ENCODE measurements around the gene OR2A12.
A peak's percentile ranks its signal among the peaks of the same experiment; 100 is the strongest.
"Not testable (repeated sequence)": the region's sequence is repeated elsewhere in the genome, so short reads cannot be mapped to it uniquely, and the experiment has no call there.

Gene OR2A12, protein sequence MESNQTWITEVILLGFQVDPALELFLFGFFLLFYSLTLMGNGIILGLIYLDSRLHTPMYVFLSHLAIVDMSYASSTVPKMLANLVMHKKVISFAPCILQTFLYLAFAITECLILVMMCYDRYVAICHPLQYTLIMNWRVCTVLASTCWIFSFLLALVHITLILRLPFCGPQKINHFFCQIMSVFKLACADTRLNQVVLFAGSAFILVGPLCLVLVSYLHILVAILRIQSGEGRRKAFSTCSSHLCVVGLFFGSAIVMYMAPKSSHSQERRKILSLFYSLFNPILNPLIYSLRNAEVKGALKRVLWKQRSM

DNA sequence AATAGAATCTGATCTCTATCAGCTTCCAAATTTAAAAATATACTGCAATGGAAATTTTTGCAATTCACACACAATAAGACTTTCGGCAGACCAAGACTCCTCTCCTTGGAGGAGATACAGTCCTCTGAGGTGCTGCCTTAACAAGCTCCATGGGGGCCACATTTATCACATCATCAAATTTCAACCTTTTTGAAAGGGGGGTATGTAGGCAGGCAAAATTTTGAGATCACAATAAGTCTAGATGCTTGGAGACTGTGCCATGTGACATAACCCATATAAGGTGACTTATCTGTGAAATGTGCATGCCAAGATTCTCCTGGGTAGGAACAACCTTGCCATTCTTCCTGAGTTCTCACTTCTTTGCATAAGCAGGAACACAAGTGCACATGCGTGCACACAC lies at the start of gene OR2A12:
Gene OR2A12, plus strand, starts transcription at position 301 of the 400 bp plus-strand sequence. CDS start 8,830 bp downstream, outside the sequence.
- DNase-seq (ENCODE audit: low read depth), result no peak

DNA sequence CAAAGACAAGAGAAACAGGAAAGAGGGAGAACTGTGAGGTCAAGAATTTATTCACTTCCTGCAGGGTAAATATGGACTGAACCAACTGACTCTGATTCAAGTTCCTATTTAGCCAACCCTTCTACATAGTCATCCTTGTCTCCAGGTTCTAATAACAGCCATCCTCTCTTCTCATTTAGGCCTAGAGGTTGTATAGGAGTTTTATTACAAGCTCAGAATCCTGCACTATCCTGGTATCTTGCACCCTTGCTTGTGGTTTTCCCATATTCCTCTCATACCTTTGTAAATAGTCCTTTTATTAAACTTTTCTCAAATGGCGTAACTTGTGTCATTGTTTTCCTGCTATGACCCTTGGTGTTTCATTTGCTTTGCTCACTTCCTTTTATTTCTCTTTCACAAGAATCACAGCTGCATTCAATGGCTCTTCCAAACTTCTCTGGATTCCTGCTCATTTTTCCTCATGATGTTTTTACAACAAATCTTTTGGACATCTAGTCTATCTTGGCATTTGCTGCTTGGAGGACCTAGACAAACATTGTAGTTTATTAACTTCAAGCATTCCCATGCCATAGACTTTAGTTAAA lies 49.7 kb upstream of the OR2A12 start:
- no peak for DNase-seq (ENCODE audit: low read depth)

DNA sequence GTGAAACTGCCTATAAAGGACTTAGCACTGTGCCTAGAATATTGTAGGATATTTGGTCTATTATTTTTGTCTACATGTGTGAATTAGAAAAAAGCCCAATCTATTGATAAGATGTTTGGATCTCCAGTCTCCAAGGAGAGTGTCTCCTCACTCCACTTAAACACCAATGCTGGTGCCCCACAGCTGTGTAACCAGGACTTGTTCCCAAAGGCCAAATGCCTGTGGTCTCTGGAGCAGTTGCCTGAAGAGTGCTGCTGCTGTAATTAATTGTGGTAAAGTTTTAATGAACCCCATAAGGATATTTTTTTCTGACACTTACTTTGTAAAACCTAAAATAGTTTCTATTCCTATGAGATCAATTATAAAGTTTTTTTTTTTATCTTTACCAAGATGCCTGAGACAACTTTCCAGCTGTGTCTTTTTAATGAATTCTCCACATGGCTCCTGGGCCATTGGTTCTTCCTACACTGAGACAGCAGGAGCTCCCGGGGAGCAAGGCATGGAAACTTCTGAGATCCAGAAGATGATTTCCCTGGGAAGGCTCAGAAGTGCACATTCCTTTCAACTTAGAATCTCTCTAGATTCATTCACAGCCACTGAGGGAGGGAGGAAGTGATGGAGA lies 48.6 kb upstream of the OR2A12 start:
- DNase-seq (ENCODE audit: low read depth), result peak; percentile 30

DNA sequence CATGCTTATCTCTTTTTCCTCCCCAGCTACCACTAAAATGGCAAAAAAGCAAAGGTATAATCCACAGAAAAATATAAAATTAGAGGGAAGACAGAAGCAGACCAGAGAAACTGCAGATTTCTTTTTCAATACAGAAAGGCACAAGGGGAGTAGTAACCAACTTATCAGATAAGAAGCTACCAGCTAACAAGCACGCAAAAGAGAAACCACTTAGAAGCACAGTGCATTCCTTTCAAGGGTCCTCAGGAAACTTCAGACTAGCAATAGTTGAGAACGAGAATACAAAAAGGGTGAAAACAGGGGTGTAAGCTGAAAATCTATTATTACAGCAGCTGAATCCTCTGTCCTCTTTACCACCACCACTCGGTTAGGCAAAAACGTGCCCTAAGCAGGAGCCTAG lies 47.2 kb upstream of the OR2A12 start:
- peak; percentile 58 for DNase-seq (ENCODE audit: low read depth)

DNA sequence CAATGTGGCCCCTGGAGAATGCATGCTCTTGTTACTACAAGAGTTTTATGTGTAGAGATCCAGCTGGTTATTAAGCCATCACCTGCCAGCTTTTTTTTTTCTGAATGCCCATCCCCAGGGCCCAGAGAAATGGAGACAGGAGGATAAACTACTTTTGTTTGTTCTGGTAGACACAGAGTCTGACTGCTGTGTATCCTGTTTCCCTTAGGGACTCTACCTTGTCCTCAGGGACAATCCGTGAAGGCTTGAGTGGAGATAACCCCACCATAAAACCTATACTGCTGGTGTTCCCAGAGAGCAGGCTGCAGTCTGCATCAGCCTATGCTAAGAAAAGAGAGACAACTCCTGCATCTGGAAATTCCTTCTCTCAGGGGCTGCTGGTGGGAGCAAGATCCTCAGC lies 37.4 kb upstream of the OR2A12 start, which contains the start of gene OR2A5:
Gene OR2A5, plus strand, starts transcription at position 301 of the 400 bp plus-strand sequence. CDS start 1,454 bp downstream, outside the sequence.
- no peak for DNase-seq (ENCODE audit: low read depth)

DNA sequence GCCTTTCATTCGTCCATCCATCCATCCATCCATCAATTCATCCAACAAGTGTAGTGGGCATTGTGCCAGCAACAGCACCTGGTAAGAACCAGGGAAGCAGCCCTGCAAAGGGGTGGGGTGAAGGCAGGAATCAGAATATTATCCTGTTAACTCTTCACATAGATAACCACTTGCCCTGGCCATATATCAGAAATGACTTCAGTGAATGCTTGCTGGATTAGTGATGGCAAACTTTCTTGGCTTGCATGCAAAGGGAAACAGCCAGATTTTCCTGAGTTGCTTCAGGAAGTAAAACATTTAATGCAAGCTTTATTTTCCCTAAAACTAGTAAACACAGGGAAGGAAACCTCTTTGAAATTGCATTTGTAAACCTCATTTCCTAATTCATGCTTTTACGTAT lies 36.6 kb upstream of the OR2A12 start:
- peak; percentile 51 for DNase-seq (ENCODE audit: low read depth)

DNA sequence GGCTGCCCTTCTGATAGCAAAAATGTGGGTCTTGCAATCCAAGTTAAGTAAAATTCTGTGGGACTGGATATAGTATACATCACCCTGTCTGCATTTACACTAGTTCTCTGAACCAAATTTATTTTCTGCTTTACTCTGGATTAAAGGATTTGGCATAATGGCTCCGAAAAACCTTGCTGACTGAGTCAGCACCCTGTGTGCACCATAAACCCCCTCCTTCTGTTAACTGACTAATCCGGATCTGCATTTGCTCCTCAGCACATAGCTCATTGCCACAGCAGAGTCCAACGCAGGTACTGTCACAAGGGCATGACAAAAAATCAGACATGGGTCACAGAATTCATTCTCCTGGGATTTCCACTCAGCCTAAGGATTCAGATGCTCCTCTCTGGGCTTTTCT lies 36.0 kb upstream of the OR2A12 start:
- DNase-seq (ENCODE audit: low read depth), result peak; percentile 91

DNA sequence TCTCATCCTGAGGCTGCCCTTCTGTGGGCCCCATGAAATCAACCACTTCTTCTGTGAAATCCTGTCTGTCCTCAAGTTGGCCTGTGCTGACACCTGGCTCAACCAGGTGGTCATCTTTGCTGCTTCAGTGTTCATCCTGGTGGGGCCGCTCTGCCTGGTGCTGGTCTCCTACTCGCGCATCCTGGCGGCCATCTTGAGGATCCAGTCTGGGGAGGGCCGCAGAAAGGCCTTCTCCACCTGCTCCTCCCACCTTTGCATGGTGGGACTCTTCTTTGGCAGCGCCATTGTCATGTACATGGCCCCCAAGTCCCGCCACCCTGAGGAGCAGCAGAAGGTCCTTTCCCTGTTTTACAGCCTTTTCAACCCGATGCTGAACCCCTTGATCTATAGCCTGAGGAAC lies 35.2 kb upstream of the OR2A12 start:
- not testable (repeated sequence) for DNase-seq (ENCODE audit: low read depth)

DNA sequence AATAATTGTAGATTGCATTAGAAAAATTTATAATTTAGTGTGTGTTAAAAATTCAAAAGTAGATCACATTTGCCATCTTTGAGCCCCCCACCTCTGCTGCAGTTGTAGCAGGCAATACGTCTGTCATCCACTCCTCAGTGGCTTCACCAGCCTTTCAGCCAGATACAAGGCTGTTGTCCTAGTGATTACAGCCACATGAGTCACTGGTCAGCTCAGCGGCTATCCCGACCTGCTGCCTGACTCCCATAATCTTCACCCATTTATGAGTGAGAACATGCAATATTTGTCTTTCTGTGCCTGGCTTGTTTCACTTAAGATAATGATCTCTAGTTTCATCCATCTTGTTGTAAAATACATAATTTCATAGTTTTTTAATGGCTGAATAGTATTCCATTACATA lies 28.1 kb upstream of the OR2A12 start:
- peak; percentile 88 for DNase-seq (ENCODE audit: low read depth)

DNA sequence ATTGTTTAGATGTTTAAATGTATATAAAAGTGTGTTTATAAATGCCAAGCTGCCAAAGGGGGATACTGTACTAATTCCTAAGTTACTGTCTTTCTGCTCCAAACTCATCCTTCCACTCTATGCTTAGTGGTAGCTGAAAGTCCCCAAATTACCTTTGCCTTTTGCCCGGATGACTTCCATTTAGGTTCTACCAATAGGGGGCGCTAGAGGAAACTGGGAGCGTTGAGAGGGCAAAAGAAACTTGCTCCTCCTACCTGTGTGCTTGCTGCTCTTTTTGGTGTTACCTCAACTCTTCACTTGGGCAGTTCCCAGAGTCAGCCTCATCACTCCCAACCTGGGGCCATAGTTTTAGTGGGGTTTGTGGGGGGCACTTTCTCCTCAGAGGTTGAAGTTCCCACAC lies 22.4 kb upstream of the OR2A12 start:
- no peak for DNase-seq (ENCODE audit: low read depth)

DNA sequence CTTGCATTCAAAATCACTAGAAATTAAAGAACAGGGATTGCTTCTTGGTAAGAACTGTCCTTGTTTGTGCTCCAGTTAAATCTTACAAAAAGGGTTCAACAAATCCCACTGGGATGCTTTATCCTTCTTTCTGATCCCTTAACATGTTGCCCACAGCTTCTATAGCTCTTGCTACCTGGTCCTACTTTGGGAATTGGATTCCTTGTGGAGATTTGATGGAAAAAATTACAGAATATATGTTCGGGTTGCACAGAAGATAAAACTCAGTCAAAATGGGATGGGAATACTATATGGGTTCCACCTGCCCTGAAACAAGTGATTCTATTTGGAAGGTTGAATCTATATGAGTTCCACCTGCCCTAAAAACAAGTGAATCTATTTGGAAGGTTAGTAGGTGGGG lies 16.6 kb upstream of the OR2A12 start, which contains the start of gene OR2A25:
Gene OR2A25, plus strand, starts transcription at position 301 of the 400 bp plus-strand sequence. CDS start 4,409 bp downstream, outside the sequence.
- no peak for DNase-seq (ENCODE audit: low read depth)

DNA sequence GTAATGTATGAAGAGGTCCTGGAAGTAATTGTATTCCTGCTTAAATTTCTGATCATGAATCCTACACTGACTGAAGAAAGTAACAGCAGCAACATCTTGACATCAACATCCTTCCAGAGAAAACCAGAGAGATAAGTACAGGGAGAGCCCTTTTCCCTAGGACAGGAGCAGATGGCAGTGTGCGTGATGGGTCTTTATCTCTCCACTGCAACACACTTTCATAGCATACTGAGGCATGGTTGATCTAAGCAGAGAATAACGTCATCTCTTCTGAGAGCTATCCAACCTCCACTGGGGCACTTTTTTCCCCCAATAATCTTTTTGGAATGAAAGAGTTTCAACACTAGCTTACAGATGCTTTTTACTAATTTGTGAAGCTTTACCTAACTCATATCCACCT lies 16.1 kb upstream of the OR2A12 start:
- no peak for DNase-seq (ENCODE audit: low read depth)

DNA sequence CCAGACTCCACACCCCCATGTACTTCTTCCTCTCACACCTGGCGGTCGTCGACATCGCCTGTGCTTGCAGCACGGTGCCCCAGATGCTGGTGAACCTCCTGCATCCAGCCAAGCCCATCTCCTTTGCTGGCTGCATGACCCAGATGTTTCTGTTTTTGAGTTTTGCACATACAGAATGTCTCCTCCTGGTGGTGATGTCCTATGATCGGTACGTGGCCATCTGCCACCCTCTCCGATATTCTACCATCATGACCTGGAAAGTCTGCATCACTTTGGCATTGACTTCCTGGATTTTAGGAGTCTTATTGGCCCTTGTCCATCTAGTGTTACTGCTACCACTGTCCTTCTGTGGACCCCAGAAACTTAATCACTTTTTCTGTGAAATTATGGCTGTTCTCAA lies 11.7 kb upstream of the OR2A12 start:
- no peak for DNase-seq (ENCODE audit: low read depth)

DNA sequence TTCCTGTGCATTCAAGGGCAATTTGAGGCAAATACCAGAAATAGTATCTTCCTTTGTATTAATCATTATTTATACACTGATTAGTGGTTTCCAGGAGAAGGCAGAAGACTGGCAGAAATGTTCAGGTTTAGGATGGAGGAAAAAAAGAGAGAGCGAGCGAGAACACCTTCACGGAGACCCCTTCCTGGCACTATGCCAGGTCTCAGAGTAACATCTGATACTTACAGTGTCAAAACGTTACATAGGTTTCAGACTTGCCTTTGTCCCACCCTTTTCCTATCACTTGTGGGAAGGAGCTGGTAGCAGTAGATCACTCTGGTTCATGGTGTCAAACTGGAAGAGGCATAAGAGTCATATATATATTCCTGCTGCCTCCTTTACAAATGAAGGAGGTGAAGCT lies 652 bp downstream of the OR2A12 start:
- no peak for DNase-seq (ENCODE audit: low read depth)

DNA sequence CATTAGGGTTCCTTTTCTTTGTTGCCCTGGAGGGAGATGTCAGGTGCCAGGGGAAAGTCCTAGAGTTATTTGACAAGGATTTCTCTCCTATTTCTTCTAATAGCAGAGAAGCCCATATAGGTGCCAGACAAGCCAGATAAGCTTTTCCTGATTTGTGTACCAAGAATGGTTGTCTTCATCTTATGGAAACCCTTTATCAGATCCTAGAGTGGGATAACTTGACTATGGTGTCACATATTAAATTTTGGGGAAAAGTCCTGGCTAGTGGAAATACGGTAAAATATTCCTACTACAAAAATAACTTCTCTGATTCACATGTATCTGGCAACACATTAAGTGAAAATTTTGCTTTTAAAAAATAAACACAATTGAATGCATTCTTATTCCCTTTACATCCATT lies 1.2 kb downstream of the OR2A12 start:
- no peak for DNase-seq (ENCODE audit: low read depth)

DNA sequence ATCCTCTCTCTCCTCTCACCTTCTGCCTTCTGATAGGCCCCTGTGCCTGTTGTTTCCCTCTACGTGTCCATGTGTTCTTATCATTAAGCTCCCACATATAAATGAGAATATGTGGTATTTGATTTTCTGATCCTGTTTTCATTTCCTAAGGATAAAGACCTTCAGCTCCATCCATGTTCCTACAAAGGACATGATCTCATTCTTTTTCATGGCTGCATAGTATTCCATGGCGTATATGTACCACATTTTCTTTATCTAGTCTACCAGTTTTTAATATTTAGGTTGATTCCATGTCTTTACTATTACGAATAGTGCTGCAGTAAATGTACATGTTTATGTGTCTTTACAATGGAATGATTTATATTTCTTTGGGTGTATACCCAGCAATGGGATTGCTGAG lies 4.6 kb downstream of the OR2A12 start:
- no peak for DNase-seq (ENCODE audit: low read depth)

DNA sequence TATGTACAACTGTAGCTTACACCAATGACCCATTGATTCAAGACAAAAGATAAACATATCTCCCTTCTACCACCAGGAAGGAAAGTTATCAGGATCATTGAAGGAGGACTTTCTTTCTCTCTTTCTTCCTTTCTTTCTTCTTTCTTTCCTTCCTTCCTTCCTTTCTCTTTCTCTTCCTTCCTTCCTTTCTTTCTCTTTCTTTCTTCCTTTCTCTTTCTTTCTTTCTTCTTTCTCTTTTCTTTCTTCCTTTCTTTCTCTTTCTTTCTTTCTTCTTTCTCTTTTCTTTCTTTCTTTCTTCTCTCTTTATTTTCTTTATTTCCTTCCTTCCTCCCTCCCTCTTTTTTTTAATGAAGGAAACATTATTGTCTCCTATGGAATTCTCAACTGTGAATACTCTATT lies 12.7 kb downstream of the OR2A12 start:
- DNase-seq (ENCODE audit: low read depth), result no peak

DNA sequence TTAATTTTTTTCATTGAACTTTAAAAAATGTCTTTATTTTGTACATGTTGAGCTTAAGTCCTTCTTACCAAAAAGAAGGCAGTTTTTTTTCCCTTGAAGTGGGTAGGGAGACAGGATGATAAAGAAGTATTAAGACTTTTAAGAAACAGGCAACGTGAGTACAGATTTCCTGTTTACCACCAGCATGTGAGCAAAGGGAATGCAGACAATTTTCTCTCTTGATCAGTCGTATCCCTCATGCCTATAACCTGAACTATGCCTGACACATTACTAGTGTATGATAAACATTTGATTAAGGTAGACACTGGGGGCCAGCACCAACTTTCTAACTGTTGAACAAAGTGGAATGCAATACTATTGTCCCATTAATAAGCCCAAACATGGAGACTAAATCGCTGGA lies 14.5 kb downstream of the OR2A12 start:
- DNase-seq (ENCODE audit: low read depth), result no peak

DNA sequence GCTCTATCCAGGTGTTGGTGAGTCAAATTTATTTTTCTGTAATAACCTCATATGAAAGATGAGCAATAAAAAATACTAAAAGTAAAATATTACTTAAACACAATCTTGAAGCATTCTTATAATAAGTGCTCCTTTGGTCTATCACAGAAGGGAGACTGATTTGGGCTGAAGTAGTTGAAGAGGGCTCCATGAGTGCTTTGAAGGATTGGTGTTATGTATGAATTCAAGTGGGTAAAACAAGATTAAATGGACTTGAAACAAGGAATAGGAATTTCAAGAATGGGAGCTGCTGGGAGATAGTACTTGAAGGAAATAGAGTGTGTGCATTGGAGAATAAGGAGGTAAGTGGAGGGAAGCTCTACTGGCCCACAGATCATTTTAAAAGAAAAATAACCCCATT lies 16.0 kb downstream of the OR2A12 start:
- no peak for DNase-seq (ENCODE audit: low read depth)

DNA sequence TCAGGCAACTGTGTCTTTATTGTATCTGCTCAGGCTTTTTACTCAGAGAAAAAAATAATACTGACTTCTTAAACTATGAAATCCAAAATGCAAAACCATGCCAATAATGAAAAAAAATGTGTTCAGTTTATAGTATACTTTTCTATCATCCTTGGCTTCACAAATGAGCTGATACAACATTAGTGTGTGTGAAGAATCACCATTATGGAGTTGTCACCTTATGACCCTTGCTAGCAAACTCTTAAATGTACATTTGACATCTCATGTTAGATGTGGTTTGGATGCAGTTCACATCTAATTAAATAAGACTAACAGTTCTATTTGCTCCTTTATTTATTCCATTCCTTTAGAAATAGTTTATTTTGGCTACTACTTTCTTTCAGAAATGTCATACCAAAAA lies 19.1 kb downstream of the OR2A12 start:
- no peak for DNase-seq (ENCODE audit: low read depth)

DNA sequence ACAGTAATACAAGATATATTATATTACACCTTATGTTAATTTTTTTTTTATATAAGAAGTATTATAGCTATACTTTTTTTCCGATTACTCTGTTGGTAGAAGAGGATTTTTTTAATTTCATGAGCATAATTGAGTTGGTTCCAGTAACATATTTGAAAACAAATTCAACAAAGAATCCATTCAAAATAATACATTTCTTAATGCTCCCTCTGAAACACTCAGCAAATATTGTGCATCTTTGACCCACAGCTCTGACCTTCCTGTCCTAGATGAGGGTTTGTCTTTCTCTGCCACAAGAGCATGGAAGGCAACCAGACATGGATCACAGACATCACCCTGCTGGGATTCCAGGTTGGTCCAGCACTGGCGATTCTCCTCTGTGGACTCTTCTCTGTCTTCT lies 23.2 kb downstream of the OR2A12 start, which contains the start of gene OR2A2:
Gene OR2A2, plus strand, starts transcription at position 301 of the 400 bp plus-strand sequence. Its CDS starts 0 bp downstream, at position 301.
- DNase-seq (ENCODE audit: low read depth), result no peak

DNA sequence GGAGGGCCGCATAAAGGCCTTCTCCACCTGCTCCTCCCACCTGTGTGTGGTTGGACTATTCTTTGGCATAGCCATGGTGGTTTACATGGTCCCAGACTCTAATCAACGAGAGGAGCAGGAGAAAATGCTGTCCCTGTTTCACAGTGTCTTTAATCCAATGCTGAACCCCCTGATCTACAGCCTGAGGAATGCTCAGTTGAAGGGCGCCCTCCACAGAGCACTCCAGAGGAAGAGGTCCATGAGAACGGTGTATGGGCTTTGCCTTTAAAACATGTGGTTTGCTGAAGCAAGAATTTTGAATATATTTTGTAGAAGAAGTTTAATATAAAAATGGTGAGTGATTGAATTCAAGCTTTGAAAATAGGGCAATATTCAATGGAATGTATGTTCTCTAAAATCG lies 24.2 kb downstream of the OR2A12 start:
- no peak for DNase-seq (ENCODE audit: low read depth)

DNA sequence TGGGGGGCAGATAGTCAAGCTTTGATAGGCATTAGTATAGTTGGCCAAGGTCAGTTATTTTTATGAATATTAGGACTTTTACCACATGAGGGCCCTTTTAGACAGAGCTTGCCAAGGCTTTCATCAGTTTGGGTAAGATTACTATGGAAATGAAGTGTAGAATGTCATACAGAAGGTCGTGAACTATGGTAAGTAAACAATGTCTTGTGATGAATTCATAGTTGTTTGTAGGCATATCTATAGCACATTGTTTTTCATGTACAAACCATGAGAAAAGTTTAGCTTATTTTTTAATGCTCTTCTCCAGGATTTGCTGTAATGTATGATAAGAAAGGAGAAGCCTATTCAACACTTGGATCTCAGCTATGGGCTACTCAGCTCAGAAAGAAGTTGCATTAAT lies 27.6 kb downstream of the OR2A12 start:
- no peak for DNase-seq (ENCODE audit: low read depth)
